ENCODE data around the gene NOA1.
"Not testable (repeated sequence)": the region's sequence is repeated elsewhere in the genome, so short reads cannot be mapped to it uniquely, and the experiment has no call there.

Gene NOA1

DNA sequence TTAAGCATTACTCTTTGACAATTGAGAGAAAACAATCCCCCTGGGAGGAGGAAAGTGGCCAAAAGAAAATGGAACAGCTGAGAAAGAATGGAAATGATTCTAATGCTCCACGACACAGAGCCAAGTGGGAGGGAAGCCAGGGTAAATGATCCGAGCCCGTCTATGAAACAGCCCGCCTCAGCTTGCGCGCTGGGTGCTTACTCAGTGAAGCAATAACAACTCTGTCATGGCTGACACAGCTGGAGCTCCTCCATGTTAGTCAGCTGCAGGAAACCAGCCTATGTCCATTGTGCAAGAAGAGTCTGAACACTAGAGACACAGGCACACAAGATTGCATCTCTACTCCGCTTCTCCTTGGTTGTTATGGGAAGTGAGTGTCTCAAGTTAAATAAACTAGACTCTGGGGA lies 19.3 kb downstream of the NOA1 start:
- peak; percentile 90 for DNase-seq (ENCODE audit: low read depth, low spot score)

- no peak for DNase-seq (ENCODE audit: low read depth, low spot score)
Measured at GRCh38 chr4:56953680-56954520, 23.5 kb downstream of the NOA1 start.

- no peak for DNase-seq (ENCODE audit: low read depth, low spot score)
Measured at GRCh38 chr4:56941403-56941802, 36.0 kb downstream of the NOA1 start.

DNA sequence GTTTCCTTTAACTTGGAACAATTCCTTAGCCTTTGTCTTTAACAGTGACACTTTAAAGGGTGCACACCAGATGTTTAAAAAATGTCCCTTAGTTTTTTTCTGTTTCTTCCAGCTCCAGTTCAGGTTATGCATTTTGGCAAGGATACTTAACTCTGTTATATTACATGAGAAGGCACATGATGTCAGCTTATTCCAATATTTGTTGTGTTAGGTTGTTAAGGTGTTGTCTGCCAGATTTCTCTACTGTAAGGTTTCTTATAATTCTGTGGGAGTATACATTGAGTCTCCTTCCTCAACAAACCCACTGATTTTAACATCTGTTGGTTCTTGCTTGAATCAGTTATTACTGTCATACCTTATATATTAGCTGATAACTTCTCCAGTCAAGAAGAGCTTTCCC lies 36.4 kb downstream of the NOA1 start:
- DNase-seq (ENCODE audit: low read depth, low spot score): no peak

GRCh38 chr4:56940403-56940802 lies 37.0 kb downstream of the NOA1 start:
- no peak for DNase-seq (ENCODE audit: low read depth, low spot score)

- not testable (repeated sequence) for DNase-seq (ENCODE audit: low read depth, low spot score)
Measured at GRCh38 chr4:56939826-56940225, 37.6 kb downstream of the NOA1 start.

DNA sequence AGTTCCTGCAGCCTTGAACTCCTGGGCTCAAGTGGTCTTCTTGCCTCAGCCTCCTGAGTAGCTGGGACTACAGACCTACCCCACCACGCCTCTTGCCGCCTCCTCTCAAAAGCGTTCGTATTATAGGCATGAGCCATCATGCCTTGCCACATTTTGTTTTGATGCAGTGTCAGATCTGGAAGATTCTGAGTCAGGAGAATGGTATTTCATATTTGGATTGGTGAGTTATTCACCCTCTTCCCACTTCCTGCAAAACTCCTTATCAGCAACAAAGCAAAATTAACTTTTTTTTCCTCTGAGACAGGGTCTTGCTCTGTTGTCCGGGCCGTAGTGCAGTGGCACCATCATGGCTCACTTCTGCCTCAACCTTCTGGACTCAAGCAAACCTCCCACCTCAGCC lies 40.1 kb downstream of the NOA1 start:
- peak; percentile 63 for DNase-seq (ENCODE audit: low read depth, low spot score)

DNA sequence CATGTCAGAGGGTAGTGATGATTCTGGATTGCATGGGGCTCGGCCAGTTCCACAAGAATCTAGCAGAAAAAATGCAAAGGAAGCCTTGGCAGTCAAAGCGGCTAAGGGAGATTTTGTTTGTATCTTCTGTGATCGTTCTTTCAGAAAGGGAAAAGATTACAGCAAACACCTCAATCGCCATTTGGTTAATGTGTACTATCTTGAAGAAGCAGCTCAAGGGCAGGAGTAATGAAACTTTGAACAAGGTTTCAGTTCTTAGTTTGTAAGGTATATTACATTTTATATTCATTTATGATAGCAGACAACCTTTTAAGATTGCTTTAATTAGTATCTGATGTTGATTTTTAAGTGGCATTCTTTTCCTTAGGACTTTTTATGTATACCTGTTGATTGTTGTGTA lies 45.5 kb downstream of the NOA1 start:
- no peak for DNase-seq (ENCODE audit: low read depth, low spot score)

DNA sequence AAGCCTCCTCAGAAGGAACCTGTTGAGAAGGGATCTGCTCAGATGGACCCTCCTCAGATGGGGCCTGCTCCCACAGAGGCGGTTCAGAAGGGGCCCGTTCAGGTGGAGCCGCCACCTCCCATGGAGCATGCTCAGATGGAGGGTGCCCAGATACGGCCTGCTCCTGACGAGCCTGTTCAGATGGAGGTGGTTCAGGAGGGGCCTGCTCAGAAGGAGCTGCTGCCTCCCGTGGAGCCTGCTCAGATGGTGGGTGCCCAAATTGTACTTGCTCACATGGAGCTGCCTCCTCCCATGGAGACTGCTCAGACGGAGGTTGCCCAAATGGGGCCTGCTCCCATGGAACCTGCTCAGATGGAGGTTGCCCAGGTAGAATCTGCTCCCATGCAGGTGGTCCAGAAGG lies 46.8 kb downstream of the NOA1 start:
- DNase-seq (ENCODE audit: low read depth, low spot score): no peak

DNA sequence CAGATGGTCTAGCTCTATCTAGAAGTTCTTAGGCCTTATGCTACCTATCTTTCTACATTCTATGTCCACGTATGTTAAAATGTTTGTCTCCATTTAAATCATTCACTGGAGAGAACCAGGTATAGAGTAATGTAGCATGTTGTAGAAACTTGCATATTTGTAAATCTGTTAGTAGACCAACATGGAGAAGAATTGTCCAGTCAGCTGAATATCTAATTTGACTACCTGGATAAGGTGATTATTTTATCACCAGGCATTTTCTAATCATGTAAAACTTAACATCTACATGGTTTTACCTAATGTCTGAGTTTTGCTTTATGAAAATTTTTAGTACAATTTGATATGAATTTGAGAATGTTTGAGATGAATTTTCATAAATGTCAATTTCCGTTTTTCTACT lies 50.2 kb downstream of the NOA1 start:
- DNase-seq (ENCODE audit: low read depth, low spot score): no peak

DNA sequence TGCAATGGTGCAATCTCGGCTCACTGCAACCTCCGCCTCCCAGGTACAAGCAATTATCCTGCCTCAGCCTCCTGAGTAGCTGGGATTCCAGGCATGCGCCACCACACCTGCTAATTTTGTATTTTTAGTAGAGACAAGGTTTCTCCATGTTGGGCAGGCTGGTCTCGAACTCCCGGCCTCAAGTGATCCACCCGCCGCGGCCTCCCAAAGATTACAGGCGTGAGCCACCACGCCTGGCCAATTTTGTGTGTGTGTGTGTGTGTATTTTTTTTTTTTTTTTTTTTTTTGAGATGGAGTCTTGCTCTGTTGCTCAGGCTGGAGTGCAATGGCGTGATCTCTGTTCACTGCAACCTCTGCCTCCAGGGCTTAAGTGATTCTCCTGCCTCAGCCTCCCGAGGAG lies 62.4 kb downstream of the NOA1 start:
- DNase-seq (ENCODE audit: low read depth, low spot score): not testable (repeated sequence)

DNA sequence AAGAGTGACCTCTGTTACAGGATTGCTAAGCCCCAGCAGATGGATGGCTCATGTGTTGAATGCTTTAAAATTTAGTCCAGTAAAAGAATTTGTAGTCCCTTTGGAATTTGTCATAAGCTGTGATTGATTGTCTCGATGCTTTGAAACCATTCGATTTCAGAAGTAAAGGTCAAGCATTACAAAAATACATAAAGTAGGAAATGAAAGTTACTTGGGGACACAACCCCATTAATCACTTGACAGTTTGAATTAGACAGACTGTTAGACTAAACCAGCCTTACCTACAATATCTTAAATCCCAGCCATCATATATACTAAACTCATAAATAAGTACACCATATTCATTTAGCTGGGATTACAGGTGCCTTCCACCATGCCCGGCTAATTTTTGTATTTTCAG lies 63.1 kb downstream of the NOA1 start:
- DNase-seq (ENCODE audit: low read depth, low spot score): no peak
